DND-41 (cell line): ENCODE data around the gene PRSS33.

ENCODE experiments used
- ATAC-seq: fragments of 200-7000 bp; cut with Tn5 transposase; 3 replicates; pipeline ENCODE4 v1.9.1; 2021; ENCODE audit warnings: low read depth; ENCODE audit not compliant: insufficient read depth
- DNase-seq: peaks from one replicate; pipeline ENCODE4 v3.0.0-alpha.2; 2020
- H2AFZ ChIP-seq: 2 replicates; pipeline ENCODE4 v1.6.0; 2012; ENCODE audit warnings: low read depth, low read length
- H3K27ac ChIP-seq: 2 replicates; pipeline ENCODE4 v1.5.1; 2012; ENCODE audit warnings: low read length, inconsistent platforms
- H3K27me3 ChIP-seq: fragments of 200-600 bp; sonication (generic); 2 replicates; pipeline ENCODE4 v1.6.0; 2012; ENCODE audit warnings: low read length, mild to moderate bottlenecking, inconsistent platforms; ENCODE audit not compliant: insufficient read depth, poor library complexity
- H3K36me3 ChIP-seq: 2 replicates; pipeline ENCODE4 v1.5.1; 2012; ENCODE audit warnings: low read length, inconsistent platforms; ENCODE audit not compliant: insufficient read depth
- H3K4me1 ChIP-seq: 2 replicates; pipeline ENCODE4 v1.5.1; 2012; ENCODE audit warnings: mild to moderate bottlenecking, low read length; ENCODE audit not compliant: insufficient read depth
- H3K4me2 ChIP-seq: 2 replicates; pipeline ENCODE4 v1.6.0; 2012; ENCODE audit warnings: mild to moderate bottlenecking, moderate library complexity, low read length, inconsistent platforms; ENCODE audit not compliant: insufficient read depth
- H3K4me3 ChIP-seq, 2 experiments: fragments of 200-600 bp in 1 of 2; shearing (Covaris generic) in 1 of 2; 2 replicates each; pipeline ENCODE4 v1.5.1; 2012 to 2016; ENCODE audit warnings: inconsistent platforms in 2 of 2, low read length in 2 of 2, mild to moderate bottlenecking in 2 of 2, low read depth in 1 of 2, moderate library complexity in 1 of 2
- H3K79me2 ChIP-seq: 2 replicates; pipeline ENCODE4 v1.6.0; 2012; ENCODE audit warnings: low read length, inconsistent platforms; ENCODE audit not compliant: insufficient read depth
- H3K9ac ChIP-seq: 2 replicates; pipeline ENCODE4 v1.6.0; 2012; ENCODE audit warnings: low read depth, mild to moderate bottlenecking, inconsistent platforms, low read length, moderate library complexity
- H3K9me3 ChIP-seq: 2 replicates; pipeline ENCODE4 v1.5.1; 2012; ENCODE audit warnings: low read length, moderate library complexity, mild to moderate bottlenecking, inconsistent platforms; ENCODE audit not compliant: insufficient read depth, severe bottlenecking
- H4K20me1 ChIP-seq: 2 replicates; pipeline ENCODE4 v1.6.0; 2012; ENCODE audit warnings: low read length; ENCODE audit not compliant: insufficient read depth
- EZH2 ChIP-seq: IDR thresholded peaks from 3 replicates; pipeline ENCODE4 v1.6.1; 2012; ENCODE audit warnings: borderline replicate concordance, low read depth, mild to moderate bottlenecking, moderate library complexity, low read length, inconsistent platforms; ENCODE audit not compliant: severe bottlenecking
- TF ChIP-seq, protein P1 (sequence below): IDR thresholded peaks from 2 replicates; pipeline ENCODE4 v1.5.1; 2012; ENCODE audit warnings: borderline replicate concordance, low read length, moderate library complexity, mild to moderate bottlenecking; ENCODE audit not compliant: poor library complexity, severe bottlenecking; ENCODE audit errors: extremely low read depth

Gene PRSS33

DNA sequence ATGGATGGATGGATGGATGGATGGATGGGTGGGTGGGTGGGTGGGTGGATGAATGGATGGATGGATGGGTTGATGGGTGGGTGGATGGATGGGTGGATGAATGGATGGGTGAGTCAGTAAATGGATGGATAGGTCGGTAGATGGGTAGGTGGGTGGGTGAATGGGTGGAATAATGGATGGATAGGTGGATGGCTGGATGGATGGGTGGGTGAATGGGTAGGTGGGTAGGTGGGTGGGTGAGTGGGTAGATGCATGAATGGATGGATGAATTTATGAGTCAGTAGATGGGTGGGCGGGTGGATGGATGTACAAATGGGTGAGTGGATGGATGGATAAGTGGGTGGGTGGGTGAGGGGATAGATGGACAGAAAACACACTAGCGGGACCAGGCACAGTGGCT lies 47.6 kb upstream of the PRSS33 start:
- Histone ChIP-seq H3K27me3 (no peaks in the 10 kb centered on the region), H3K36me3 (no peaks in the 10 kb centered on the region), H3K4me1 (no peaks in the 10 kb centered on the region), H3K27ac (no peak overlapping the region), H2AFZ (no peak overlapping the region), H3K4me3 (no peak overlapping the region), H3K79me2 (no peaks in the 10 kb centered on the region), H3K9ac (no peak overlapping the region), H3K9me3 (no peaks in the 10 kb centered on the region), H3K4me2 (no peak overlapping the region), H4K20me1 (no peaks in the 10 kb centered on the region)
- no peak for ATAC-seq
- TF ChIP-seq, protein P1, sequence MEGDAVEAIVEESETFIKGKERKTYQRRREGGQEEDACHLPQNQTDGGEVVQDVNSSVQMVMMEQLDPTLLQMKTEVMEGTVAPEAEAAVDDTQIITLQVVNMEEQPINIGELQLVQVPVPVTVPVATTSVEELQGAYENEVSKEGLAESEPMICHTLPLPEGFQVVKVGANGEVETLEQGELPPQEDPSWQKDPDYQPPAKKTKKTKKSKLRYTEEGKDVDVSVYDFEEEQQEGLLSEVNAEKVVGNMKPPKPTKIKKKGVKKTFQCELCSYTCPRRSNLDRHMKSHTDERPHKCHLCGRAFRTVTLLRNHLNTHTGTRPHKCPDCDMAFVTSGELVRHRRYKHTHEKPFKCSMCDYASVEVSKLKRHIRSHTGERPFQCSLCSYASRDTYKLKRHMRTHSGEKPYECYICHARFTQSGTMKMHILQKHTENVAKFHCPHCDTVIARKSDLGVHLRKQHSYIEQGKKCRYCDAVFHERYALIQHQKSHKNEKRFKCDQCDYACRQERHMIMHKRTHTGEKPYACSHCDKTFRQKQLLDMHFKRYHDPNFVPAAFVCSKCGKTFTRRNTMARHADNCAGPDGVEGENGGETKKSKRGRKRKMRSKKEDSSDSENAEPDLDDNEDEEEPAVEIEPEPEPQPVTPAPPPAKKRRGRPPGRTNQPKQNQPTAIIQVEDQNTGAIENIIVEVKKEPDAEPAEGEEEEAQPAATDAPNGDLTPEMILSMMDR = no peak
- TF ChIP-seq EZH2 = no peak
- DNase-seq = no peak

DNA sequence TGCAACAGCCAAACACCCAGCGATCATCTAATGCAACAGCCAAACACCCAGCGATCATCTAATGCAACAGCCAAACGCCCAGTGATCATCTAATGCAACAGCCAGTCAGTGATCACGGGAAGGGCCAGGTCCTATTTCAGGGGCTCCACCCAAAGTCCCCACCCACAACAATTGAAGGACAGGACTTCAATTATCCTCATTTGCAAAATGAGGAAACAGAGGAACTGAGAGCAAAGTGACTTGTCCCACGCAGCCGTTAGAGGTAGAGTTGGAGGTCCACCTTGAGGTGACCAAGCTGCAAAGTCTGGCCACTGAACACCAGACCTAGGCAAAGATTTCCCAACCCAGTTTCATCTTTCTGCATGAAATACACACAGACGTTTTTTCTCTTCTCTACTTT lies 46.4 kb upstream of the PRSS33 start:
- H3K27me3 ChIP-seq = no peaks in the 10 kb centered on the region
- TF ChIP-seq, protein P1 = no peak
- TF ChIP-seq EZH2 = no peak
- H4K20me1 ChIP-seq = no peaks in the 10 kb centered on the region
- no peaks in the 10 kb centered on the region for H3K4me1 ChIP-seq
- no peak overlapping the region for H3K27ac ChIP-seq
- no peaks in the 10 kb centered on the region for H3K9me3 ChIP-seq
- H2AFZ ChIP-seq = no peak overlapping the region
- no peak overlapping the region for H3K4me2 ChIP-seq
- DNase-seq (no peak), ATAC-seq (no peak)
- no peaks in the 10 kb centered on the region for H3K36me3 ChIP-seq
- H3K79me2 ChIP-seq = no peaks in the 10 kb centered on the region
- no peak overlapping the region for H3K4me3 ChIP-seq
- H3K9ac ChIP-seq = no peak overlapping the region

DNA sequence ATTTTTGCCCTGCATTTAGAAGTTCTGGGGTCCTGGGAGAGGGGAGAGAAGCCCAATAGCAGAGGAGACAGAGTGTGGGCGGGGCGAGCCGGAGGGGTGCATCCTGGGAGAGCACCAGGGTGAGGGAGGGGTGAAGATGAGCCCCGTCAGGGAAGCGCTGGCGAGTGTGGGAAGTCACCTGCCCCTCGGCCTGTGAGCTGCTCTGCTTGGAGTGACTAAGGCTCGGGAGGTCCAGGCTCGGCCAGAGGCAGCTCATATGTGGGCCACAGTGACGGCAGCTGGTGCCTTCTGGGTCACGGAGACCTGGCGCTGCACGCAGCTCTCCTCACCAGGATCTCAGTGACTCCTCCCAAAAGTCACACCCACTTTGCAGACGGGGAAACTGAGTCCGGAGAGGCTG lies 43.8 kb upstream of the PRSS33 start:
- TF ChIP-seq EZH2 = no peak
- H2AFZ ChIP-seq = no peak overlapping the region
- H3K27ac ChIP-seq = no peak overlapping the region
- H3K4me2 ChIP-seq = no peak overlapping the region
- no peak for ATAC-seq
- H3K4me3 ChIP-seq = no peak overlapping the region
- H3K36me3 ChIP-seq = no peaks in the 10 kb centered on the region
- H3K27me3 ChIP-seq = peaks cover 2% of the 10 kb centered on the region
- DNase-seq = no peak
- H4K20me1 ChIP-seq = no peaks in the 10 kb centered on the region; the same call in 1 of the 2 replicates
- no peaks in the 10 kb centered on the region for H3K79me2 ChIP-seq
- no peak overlapping the region for H3K9ac ChIP-seq
- no peaks in the 10 kb centered on the region for H3K4me1 ChIP-seq
- no peaks in the 10 kb centered on the region for H3K9me3 ChIP-seq

DNA sequence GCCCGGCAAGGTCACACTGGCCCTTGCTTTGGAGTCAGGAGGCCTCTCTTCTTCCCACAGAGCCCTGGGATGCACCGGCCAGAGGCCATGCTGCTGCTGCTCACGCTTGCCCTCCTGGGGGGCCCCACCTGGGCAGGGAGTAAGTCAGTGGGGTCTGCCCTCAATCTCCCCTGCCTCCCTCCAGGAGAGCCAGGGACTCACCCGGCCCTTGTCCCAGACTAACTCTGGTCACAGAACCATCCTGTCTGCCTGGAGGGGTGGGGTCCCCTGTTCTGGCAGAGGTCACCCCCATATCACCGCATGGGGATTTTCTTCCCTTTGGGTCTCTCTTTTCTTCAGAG lies 43.0 kb upstream of the PRSS33 start:
- DNase-seq (no peak), ATAC-seq (no peak)
- Histone ChIP-seq H3K79me2 (no peaks in the 10 kb centered on the region), H2AFZ (no peak overlapping the region), H3K27ac (no peak overlapping the region), H3K4me1 (no peaks in the 10 kb centered on the region), H3K4me3 (no peak overlapping the region), H3K4me2 (no peak overlapping the region), H3K9me3 (no peaks in the 10 kb centered on the region), H4K20me1 (no peaks in the 10 kb centered on the region; the same call in 1 of the 2 replicates), H3K36me3 (no peaks in the 10 kb centered on the region), H3K27me3 (peaks cover 2% of the 10 kb centered on the region), H3K9ac (no peak overlapping the region)
- TF ChIP-seq EZH2 = no peak
- TF ChIP-seq, protein P1 = no peak
